ENCODE measurements around the gene C1orf56.

GRCh38 chr1:151035167-151035566 is 12.4 kb upstream of the C1orf56 start:
- TF ChIP-seq CTCF (IDR thresholded peaks at IDR 0.05) (no peak), EP300 (IDR thresholded peaks at IDR 0.05) (no peak)
